ENCODE results near the gene JMJD1C.
"Not testable (repeated sequence)": the region's sequence is repeated elsewhere in the genome, so short reads cannot be mapped to it uniquely, and the experiment has no call there.

JMJD1C gene

GRCh38 chr10:63286340-63286739, 179.4 kb downstream of the JMJD1C start:
- no peak for DNase-seq

- DNase-seq = not testable (repeated sequence)
Observed at GRCh38 chr10:63283901-63284300, 181.9 kb downstream of the JMJD1C start.

DNA sequence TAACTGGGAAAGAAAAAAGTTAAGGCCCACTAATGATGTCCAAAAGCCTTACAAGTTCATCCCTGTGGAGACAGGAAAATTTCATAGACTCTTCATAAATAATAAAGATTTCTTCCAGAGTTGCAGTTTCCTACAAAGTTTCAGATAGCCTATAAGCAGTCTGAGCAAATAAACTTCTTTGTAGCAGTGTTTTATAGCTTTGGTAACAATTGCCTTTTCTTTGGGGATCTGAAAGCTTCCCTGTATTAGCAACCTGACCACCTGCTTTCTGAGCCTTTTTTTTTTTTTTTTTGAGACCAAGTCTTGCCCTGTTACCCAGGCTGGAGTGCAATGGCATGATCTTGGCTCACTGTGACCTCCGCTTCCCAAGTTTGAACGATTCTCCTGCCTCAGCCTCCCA, 182.7 kb downstream of the JMJD1C start:
- no peak for DNase-seq

GRCh38 chr10:63281967-63282366, 183.8 kb downstream of the JMJD1C start:
- DNase-seq = no peak

- no peak for DNase-seq
Observed at GRCh38 chr10:63280386-63280785, 185.4 kb downstream of the JMJD1C start.

- no peak for DNase-seq
Observed at GRCh38 chr10:63275094-63275493, 190.7 kb downstream of the JMJD1C start.

DNA sequence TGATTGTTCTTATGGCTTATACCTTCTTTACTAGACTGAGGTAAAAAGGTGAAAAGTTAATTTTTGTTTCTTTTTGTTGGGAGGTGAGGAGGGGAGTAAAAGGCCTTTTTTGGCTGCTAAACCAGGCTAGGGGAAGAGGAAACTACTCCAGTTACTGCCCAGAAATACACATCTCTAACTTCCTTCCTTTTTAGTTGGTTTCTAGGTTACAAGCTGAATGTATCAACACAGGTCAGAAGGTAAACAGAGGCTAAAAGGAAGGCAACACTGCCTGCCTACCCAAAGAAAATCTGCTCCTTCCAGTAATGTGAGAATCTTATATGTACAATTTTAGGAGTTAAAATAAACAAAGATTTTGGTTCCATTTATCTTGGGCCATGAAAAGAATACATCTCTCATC, 192.2 kb downstream of the JMJD1C start:
- DNase-seq = no peak

- DNase-seq = peak; percentile 89
Observed at GRCh38 chr10:63268798-63269503, 196.8 kb downstream of the JMJD1C start.

DNA sequence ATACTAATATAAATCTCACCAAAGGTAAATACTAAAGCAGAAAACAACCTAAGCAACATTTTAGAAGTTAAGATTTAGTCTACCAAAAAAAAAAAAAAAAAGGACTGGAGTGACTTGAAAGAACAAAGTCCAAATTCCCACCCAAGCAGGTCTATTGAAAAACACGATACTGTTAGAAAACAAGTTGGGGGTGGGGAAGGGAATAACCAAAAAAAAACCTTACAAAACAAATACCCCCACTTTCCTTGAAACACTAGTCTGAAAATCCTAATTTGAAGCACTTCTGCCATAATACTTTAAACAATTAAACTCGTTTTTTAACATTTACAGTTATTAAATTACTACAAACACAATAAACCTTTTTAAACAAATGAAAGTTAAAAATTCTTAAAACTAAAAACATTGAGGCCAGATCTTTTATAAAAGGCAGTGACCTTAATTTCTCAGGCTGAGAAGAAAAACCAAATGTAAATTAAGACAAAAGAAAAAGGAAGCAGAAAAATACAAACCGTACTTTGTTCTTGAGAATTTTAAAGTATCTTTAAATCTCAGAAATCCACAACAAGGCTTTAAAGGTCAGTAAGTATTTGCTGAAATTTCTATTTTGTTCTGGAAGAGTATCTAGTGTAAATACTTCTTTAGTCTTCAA, 197.5 kb downstream of the JMJD1C start:
- peak; percentile 36 for DNase-seq

DNA sequence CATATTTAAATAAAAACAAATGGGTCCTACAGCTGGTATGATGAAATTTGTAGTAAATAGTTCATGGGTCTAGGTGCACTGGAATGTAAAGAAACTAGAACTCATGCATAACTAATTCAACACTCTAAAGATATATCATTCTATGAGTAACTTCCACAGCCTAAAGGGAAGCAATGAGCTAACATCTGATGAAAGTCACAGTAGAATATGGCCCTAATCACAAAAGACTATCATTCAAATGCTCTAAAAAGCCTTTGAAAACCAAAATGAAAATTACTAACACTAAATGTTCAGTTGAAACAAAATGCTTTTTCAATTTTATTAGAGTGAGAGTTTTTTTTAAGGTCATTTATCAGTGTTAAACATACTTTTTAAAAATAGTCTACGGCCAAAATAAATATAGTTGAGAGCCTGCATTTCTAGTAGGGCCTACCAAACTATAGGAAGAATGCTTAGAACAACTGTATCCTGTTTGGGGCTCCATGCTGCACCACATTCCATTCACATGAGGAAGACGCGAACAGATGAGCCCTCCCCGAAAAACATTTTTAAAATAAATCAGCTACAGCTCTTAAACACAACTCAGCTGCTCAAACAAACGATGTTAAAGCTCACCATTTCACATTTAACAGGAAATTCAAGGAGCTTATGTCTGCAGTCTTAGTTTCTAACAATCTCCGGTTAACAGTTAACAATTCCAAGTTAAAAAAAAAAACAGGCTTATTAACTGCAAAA, 198.2 kb downstream of the JMJD1C start:
- DNase-seq = peak; percentile 38

- no peak for DNase-seq
Observed at GRCh38 chr10:63266391-63267316, 199.1 kb downstream of the JMJD1C start.

DNA sequence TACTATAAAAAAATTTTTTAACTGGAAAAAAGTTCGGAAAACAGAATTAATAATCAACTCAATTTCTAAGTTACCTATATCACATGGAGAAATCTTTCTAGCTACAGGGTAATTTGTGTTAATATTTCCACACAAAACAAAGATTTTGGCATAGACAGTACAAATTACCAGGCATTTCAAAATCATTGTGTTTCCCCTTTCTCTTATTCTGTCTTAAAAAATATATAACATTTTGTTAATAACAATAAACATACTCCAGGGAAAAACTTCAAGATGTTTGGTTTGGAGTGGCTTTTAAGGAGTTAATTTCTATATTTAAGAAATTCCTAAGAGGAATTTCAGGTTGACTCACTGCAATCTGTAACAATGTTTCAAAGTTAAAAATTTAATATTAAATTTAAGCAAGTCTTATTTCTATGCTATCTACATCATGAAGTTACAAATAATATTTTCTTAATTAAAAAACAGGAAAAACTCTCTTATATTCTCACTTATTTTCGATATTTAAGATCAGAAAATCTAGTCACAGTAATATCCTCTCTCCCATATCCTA, 200.0 kb downstream of the JMJD1C start:
- no peak for DNase-seq

DNA sequence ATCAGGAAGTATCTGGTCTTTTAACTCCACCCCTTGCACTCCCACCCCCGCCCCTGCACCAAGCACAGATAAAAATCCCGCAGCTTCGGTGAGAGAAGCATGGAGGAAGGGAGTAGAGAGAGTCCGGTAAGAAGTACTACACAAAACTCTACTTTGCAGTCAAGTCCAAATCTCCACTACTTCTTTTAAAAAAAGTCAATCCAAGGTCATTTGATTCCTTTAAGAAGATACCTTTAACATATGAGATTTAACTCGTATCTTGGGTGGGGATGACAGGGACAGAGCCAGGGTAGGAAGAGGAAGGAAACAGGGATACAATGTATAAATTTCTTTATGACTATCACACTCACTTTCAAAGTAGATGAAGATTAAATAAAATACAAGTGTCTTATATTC, 200.6 kb downstream of the JMJD1C start:
- DNase-seq = peak; percentile 75

DNA sequence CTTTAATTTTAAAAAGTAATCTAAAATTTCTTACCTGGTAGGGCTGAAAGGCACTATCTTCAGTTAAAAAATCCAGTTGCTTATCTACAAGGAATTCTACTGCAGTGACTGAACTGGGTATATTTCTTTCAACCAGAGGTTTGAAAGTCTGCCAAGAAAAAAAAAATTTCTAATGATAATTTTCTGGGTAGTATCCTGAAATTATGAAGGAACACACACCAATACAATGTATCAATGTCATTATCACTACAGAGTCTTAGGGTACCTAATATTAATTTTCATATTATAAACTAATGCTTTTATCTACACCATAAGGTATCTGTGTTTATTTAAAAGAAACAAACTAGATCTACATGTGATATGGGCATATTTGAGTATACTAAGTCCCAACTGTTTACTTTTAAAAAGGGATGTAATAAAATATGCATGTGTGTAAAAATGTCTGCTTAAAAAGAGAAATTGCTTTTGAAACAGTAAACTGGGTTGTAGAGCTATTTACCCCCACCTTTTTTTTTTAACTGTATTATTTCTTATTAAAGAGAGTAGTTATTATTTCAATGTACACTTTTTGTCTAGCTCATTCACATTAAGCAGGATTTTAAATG, 201.1 kb downstream of the JMJD1C start:
- no peak for DNase-seq

DNA sequence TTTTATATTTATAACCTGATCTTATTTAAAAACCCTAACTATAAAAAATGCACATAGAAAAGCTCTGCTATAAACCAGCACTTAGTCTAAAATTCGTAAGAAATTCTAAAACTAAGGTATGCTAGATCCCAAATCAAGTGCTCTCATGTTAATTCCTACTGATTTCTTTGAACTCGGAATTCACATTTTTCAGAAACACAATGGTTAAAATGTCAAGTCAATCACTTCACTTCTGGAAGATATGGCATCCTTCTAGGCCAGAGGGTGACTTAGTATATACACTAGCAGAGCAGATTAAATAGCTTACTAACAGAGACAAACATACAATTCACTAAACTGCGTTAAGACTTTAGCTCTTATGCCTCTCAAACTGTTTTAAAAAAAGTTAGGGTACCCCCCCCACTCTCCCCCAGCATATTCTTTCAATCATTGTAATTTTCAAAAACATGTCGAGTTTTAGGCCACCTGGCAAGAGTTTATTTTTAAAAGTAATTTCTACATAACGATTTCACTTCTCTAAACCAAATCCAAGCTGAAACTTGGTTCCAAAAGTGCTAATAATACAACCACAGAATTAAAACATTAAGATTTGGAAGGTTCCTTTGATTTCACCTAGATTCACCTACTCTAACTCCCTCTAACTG, 203.2 kb downstream of the JMJD1C start:
- DNase-seq = peak; percentile 16

- DNase-seq = no peak
Observed at GRCh38 chr10:63261496-63261895, 204.3 kb downstream of the JMJD1C start.

- peak; percentile 21 for DNase-seq
Observed at GRCh38 chr10:63260860-63261251, 204.9 kb downstream of the JMJD1C start.

- no peak for DNase-seq
Observed at GRCh38 chr10:63260103-63260859, 205.5 kb downstream of the JMJD1C start.

DNA sequence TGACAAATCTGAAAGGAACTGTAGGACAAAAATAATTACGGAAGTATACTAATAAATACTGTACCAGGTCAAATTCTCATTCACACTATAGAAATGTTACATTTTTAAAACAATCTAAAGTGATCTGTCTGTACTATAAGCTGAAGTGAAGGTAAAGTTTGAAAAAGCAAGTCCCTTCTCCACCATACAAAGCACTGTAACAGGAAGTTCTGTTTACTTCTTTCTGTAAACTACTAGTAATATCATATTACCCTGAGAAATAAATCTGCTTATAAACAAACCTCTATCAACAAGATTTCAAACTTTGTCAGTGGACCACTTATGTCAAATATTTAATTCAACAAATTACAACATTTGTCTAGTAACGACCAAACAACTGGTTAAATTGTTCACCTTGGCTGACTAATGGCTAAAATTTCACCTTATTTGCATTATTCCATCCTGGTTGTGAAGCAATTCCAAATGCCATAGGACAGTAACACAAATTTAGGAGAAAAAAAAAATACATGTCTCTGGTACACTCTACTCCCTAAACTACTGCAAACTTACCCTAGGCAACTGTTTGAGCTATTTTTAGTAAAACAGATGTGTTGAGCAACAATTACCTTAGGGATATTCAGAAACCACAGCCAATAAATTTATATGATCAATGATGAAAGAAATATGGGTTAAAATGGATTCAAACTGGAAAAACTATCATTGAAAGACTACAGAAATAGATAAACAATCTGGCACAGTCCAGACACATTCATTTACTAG, 206.7 kb downstream of the JMJD1C start:
- no peak for DNase-seq

DNA sequence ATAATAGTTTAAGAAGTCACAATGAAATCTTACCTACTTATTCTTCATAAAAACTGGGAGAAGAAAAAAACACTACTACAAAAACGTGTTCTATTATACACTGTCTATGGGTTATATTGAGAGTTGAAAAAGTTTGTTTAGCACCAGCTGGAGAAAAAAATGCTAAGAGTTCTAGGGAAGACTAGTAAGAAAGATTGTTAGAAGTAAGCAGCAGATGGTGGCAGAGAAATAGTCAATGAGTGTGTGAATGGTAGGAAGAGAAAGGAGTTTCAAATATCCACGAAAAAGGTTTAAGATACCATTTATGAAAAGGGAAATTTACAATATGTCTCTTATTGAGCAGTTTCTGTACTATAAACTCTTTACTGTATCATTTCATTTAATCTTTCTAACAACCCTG, 208.0 kb downstream of the JMJD1C start:
- no peak for DNase-seq
